Adipocyte (in vitro differentiated cells): ENCODE results near the gene DGAT2.

ENCODE experiments used
- DNase-seq: peaks from one replicate; pipeline ENCODE4 v3.0.0-alpha.2; 2015; ENCODE audit warnings: low read depth
- H3K27me3 ChIP-seq: replicated peaks from 2 replicates; pipeline ENCODE4 v1.7.0; 2013; ENCODE audit warnings: mild to moderate bottlenecking, low read length, moderate library complexity; ENCODE audit not compliant: control insufficient read depth, insufficient read depth
- H3K36me3 ChIP-seq: 2 replicates; pipeline ENCODE4 v1.7.0; 2013; ENCODE audit warnings: low read length, mild to moderate bottlenecking, moderate library complexity; ENCODE audit not compliant: control insufficient read depth, insufficient read depth, severe bottlenecking
- H3K4me1 ChIP-seq: 2 replicates; pipeline ENCODE4 v1.7.0; 2013; ENCODE audit warnings: mild to moderate bottlenecking, low read length, moderate library complexity; ENCODE audit not compliant: control insufficient read depth, insufficient read depth
- H3K4me3 ChIP-seq: 2 replicates; pipeline ENCODE4 v1.7.0; 2013; ENCODE audit warnings: mild to moderate bottlenecking, low read length, moderate library complexity
- H3K9ac ChIP-seq: 2 replicates; pipeline ENCODE4 v1.7.0; 2013; ENCODE audit warnings: mild to moderate bottlenecking, low read length, moderate library complexity
- H3K9me3 ChIP-seq: 2 replicates; pipeline ENCODE4 v1.7.0; 2013; ENCODE audit warnings: mild to moderate bottlenecking, low read length, moderate library complexity; ENCODE audit not compliant: control insufficient read depth

The DGAT2 gene

DNA sequence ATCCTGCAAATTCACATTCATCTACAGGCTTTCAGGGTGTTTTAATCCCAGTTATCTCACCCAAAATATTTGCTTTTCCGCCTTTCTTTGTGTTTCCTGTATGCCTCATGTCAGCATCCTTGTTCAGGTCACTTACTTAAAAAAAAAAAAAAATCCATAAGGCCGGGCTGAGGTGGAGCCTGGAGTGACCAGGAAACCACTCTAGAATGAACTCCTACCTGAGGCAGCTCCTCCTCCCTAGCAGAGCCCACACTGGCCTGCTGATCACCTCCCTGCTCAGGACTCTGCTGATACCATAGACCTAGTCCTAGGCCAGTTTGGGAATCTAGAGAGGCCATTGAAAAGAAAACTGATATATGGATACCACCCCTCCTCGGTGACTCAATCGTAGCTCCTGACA is 8.7 kb upstream of the DGAT2 start:
- DNase-seq, result no peak
- no peak overlapping the region for H3K4me3 ChIP-seq
- H3K4me1 ChIP-seq, result peaks cover 56% of the 10 kb centered on the region
- H3K9ac ChIP-seq, result no peak overlapping the region
- no peaks in the 10 kb centered on the region for H3K27me3 ChIP-seq
- no peaks in the 10 kb centered on the region for H3K9me3 ChIP-seq
- no peaks in the 10 kb centered on the region for H3K36me3 ChIP-seq

DNA sequence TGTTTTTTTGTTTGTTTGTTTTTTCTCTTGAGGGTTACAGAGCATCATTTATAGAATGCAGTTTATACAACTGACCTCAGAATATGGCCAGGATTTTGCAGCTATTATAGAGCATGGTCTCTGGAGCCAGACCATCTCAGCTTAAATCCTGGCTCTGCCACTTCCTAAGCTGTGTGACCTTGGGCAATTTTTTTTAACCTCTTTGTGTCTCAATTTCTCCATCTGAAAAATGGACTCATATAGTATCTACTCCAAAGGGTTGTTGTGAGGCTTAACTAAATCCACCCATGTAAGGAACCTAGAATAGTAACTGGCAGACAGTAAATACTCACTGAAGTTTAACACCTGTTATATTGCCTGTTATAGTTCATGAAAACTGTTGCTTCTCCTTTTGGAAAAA is 8.3 kb upstream of the DGAT2 start:
- Histone ChIP-seq H3K4me3 (no peak overlapping the region), H3K36me3 (no peaks in the 10 kb centered on the region), H3K9ac (peak overlapping the region; percentile 67), H3K9me3 (no peaks in the 10 kb centered on the region), H3K4me1 (peaks cover 53% of the 10 kb centered on the region), H3K27me3 (no peaks in the 10 kb centered on the region)
- DNase-seq, result no peak

DNA sequence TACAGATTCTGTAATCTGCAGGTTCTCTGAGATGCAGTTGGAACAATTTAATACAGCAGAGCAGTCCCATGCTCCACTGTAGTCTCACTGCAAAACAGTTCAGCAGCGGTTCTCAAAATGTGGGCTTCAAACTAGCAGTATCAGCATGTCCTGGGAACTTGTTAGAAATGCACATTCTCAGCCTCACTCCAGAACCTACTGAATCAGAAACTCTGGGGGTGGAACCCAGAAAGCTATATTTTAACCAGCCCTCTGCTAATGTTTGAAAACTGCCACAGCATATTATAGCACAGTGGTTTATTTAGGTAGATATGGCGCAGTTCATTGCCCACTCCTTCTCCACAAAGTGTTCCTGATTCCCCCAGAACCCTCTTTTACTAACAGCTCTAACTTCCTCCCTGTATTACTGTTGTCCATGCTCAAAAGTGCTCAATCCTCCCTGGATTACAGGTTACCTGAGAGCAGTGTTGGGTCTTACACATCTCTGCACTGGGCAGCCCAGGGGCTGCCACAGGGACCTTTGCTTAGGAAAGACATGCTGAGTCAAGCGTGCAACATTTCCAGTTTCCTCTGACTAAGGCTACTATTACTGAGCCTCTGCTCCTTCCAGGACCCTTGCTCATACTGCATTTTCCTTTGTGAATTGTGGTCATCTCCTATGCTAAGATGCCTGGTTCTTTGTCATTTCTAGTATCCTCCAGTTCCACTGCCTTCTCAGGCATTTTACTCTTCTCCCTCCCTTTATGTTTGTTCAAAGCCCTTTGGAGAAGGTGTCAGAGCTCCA is 7.7 kb upstream of the DGAT2 start:
- H3K4me1 ChIP-seq, result peaks cover 51% of the 10 kb centered on the region
- DNase-seq, result peak; percentile 54
- no peaks in the 10 kb centered on the region for H3K36me3 ChIP-seq
- peak overlapping the region; percentile 27 for H3K4me3 ChIP-seq
- no peaks in the 10 kb centered on the region for H3K9me3 ChIP-seq
- peak overlapping the region; percentile 72 for H3K9ac ChIP-seq
- no peaks in the 10 kb centered on the region for H3K27me3 ChIP-seq

DNA sequence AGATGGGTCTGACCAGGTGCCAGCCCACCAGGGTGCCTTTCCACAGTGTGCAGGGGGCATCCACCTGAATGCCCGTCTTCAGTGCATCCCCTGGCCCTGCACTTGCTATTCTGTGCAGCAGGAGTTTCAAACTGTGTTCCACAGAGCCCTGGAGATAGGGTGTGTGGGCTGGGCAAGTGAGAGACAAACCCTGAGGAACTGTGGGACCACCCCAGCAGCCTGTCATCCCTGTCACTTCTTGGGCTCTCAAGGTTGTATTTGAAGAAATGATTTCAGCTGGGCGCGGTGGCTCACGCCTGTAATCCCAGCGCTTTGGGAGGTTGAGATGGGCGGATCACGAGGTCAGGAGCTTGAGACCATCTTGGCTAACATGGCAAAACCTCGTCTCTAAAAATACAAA is 6.4 kb upstream of the DGAT2 start:
- peaks cover 63% of the 10 kb centered on the region for H3K4me1 ChIP-seq
- peak overlapping the region; percentile 72 for H3K9ac ChIP-seq
- no peaks in the 10 kb centered on the region for H3K36me3 ChIP-seq
- no peak overlapping the region for H3K4me3 ChIP-seq
- H3K9me3 ChIP-seq, result no peaks in the 10 kb centered on the region
- no peak for DNase-seq
- H3K27me3 ChIP-seq, result no peaks in the 10 kb centered on the region

DNA sequence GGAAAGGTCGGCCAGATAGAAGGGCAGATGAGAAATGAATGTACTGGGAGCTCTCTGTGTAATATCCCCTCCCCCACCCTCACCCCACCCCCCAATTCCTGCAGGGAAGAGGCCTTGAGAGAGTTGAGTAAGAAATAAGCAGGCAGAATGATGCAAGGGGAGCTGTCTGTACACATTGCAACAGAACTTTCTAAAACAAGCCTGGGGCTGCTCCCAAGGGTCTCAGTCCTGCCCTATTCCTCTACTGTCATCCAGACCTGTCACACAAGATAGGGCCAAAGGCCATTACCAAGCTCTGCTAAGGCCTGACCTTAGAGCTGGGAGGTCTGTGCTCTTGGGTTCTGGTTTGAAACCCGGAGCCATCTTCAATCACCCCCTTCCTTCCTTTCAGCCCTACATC is 5.7 kb upstream of the DGAT2 start:
- DNase-seq, result peak; percentile 93
- H3K9me3 ChIP-seq, result no peaks in the 10 kb centered on the region
- H3K36me3 ChIP-seq, result no peaks in the 10 kb centered on the region
- peaks cover 71% of the 10 kb centered on the region for H3K4me1 ChIP-seq
- H3K27me3 ChIP-seq, result no peaks in the 10 kb centered on the region
- H3K9ac ChIP-seq, result peak overlapping the region; percentile 72
- peak overlapping the region; percentile 22 for H3K4me3 ChIP-seq

DNA sequence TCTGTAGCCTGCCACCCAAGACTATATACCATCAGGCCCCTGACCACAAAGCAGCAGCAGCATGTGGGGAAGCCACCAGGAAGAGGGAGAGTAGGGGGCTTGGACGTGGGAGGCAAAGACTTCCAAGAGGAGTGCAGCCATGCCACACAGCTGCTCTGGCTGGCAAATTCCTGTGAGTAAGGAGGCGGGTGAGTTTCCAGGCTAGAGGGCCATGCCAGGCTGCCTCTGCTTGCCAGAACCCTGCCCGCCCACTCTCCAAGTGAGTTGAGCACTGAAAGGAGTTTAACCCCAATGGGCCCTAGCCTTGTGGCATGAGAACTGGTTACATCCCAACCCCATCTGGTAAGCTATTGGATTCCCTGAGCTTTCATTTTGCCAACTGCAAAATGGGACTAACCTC is 4.7 kb upstream of the DGAT2 start:
- Histone ChIP-seq H3K4me1 (peaks cover 74% of the 10 kb centered on the region), H3K27me3 (no peaks in the 10 kb centered on the region), H3K36me3 (no peaks in the 10 kb centered on the region), H3K9me3 (no peaks in the 10 kb centered on the region), H3K4me3 (no peak overlapping the region), H3K9ac (peak overlapping the region; percentile 70)
- no peak for DNase-seq

DNA sequence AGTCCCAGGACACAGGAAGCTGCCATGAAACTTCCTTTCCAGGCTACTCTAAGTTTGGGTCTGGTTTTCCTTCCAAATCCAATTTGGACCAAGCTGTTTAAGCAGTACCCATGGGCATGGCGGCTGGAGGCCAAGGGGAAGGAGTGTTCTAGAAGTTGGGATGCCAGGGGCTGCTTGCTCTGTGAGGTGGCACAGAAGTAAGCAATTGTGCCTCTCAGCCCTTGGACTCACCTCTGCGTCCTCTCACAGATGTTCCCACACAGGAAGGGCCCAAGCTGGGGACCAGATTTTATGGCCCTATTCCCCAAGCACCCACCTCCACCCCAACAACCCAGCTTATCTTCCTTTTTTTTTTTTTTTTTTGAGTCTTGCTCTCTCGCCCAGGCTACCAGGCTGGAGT is 3.5 kb upstream of the DGAT2 start:
- H3K36me3 ChIP-seq, result no peaks in the 10 kb centered on the region
- peaks cover 71% of the 10 kb centered on the region for H3K4me1 ChIP-seq
- H3K27me3 ChIP-seq, result no peaks in the 10 kb centered on the region
- H3K9ac ChIP-seq, result no peak overlapping the region
- no peaks in the 10 kb centered on the region for H3K9me3 ChIP-seq
- no peak overlapping the region for H3K4me3 ChIP-seq
- DNase-seq, result no peak

DNA sequence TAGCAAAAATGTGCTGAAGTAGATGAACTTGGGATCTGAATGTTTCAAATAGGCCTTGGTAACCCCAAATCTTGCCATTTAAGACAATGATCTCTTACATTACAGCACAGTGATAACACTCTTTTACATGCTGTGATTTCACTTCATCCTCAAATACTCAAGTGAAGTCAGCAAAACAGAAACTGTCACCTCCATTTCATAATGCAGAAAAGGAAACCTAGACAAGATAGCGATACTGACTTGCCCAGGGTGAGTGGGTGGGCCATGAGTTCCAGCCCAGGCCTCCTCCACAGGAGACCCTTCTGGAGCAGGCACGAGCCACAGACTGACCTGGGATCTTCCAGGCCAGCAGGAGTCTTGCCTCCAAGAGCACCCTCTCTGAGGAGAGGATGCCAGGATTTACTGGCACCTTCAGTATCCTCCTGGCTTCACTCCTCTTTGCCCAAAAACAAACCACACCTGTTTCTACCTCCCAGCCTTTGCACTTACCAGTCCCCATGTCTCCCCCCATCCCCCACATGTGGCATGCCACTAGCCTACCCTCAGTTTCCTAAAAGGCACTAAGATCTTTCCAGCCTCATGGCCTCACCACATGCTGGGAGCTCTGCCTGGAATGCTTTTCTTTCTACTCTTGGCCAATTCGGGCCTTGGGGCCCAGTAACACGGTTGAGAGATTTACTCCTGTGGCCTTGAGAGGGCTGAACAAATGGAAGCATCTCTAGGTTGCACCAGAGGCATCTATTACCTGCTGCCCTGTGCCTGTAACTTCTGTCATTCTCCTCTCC is 1.9 kb upstream of the DGAT2 start:
- no peak overlapping the region for H3K4me3 ChIP-seq
- peaks cover 70% of the 10 kb centered on the region for H3K4me1 ChIP-seq
- DNase-seq, result no peak
- no peaks in the 10 kb centered on the region for H3K27me3 ChIP-seq
- H3K9ac ChIP-seq, result no peak overlapping the region
- no peaks in the 10 kb centered on the region for H3K36me3 ChIP-seq
- H3K9me3 ChIP-seq, result no peaks in the 10 kb centered on the region

DNA sequence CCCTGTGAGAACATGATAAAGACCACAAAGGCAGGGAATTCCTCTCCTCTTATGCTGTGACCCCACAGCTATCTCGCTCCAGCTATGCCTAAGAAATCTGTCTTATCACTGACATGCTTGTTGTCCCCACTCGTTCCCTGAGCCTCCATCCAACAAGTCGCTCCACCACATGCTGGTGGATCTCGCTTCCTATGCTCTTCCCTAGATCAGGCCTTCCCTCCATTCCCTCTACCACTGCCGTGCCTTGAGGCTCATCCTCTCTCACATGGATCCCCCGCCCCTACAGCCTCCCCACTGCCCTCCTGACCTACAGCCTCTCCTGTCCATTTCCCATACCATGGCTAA is 1.4 kb upstream of the DGAT2 start:
- H3K9ac ChIP-seq, result no peak overlapping the region
- no peak for DNase-seq
- H3K9me3 ChIP-seq, result no peaks in the 10 kb centered on the region
- H3K36me3 ChIP-seq, result no peaks in the 10 kb centered on the region
- no peaks in the 10 kb centered on the region for H3K27me3 ChIP-seq
- H3K4me3 ChIP-seq, result no peak overlapping the region
- H3K4me1 ChIP-seq, result peaks cover 70% of the 10 kb centered on the region

DNA sequence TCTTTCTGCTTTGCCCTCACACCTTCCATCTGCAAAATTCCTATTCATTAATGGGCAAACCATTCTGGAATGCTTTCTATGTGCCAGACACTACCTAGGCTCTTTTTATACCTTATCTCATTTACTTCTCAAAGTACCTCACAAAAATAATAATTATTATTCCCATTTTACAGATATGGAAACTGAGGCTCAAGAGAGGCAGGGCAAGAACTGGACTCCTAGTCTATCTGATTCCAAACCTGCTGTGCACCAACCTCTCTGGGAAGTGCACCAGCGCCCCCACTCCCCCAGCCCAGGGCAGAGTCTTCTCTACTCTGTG is 826 bp upstream of the DGAT2 start:
- DNase-seq, result no peak
- H3K36me3 ChIP-seq, result no peaks in the 10 kb centered on the region
- H3K4me1 ChIP-seq, result peaks cover 69% of the 10 kb centered on the region
- peak overlapping the region; percentile 92 for H3K9ac ChIP-seq
- no peaks in the 10 kb centered on the region for H3K9me3 ChIP-seq
- H3K27me3 ChIP-seq, result no peaks in the 10 kb centered on the region
- peak overlapping the region; percentile 90 for H3K4me3 ChIP-seq

DNA sequence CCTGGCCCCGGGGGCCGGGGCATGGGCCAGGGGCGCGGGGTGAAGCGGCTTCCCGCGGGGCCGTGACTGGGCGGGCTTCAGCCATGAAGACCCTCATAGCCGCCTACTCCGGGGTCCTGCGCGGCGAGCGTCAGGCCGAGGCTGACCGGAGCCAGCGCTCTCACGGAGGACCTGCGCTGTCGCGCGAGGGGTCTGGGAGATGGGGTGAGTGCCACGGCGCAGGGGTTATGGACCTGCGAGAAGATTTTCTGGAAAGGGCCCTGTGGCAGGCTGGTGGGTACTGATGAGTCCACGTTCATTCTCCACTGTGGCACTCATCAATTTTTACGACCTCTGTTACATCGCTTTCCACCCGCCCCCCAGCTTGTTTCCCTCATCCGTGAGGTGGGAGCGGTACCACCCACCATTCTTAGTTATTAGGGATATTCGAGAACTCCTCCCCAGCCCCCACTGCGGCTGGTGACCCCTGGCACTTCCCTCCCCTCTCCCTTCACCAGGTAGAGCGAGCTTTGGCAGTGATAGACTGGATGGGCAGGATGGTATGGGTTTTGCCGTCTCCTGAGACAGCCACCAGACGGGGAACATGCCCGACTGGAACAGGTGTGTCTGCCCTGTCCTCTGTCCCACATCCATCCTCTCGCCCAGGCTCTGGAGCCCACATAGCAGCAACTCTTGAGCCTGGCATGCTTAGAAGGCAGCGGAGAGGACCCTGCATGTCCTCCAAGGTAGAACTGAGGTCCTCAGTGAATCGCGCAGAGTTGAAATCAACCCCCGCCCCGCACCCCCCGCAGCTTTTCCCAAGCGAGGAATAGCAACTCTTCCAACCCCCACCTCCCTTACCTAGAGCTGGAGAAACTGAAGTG is 562 bp downstream of the DGAT2 start:
- peaks cover 13% of the 10 kb centered on the region for H3K36me3 ChIP-seq
- peak overlapping the region; percentile 92 for H3K9ac ChIP-seq
- no peaks in the 10 kb centered on the region for H3K9me3 ChIP-seq
- H3K4me3 ChIP-seq, result peak overlapping the region; percentile 90
- H3K27me3 ChIP-seq, result no peaks in the 10 kb centered on the region
- peaks cover 67% of the 10 kb centered on the region for H3K4me1 ChIP-seq
- no peak for DNase-seq
